NCI-H510A treated with DMSO at 0.1 percent for 48 hours (cell line): ENCODE data around the gene CRKL.

Source experiments
- DNase-seq: peaks from one replicate; lab custom pipeline; 2025; lab: John Stamatoyannopoulos, UW

CRKL gene

DNA sequence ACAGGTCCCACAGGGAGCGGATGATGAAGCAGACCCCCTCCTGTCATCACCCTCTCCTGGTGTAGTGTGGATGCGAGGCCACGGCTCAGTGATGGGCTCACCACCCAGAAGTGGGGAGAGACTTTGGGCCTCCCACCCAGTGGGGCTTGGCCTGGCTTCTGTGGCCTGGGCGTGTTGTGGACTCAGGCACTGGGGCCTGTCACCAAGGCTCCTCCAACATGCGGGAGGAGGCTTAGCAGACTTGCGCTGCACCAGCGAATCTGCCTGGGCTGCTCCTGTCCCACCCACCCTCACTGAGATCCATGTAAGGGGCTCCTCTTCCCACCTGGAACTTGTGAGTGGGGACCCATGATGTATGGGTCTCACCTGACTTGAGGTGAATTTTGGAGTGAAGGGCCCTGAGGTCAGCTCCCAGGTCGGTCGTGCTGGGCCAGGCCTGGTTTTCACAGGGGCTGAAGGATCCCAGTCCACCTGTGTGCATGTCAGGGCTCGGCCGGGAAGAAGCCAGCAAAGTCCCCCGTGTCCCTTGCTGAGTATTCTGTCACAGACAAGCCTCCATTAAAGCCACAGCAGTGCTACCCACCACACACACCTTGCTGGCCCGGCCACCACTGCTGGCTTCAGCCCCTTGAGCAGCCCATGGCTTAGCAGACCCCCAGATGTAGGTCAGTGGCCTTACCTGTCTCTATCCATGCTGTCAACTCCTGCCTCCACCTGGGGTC lies 80.5 kb downstream of the CRKL start:
- no peak for DNase-seq

DNA sequence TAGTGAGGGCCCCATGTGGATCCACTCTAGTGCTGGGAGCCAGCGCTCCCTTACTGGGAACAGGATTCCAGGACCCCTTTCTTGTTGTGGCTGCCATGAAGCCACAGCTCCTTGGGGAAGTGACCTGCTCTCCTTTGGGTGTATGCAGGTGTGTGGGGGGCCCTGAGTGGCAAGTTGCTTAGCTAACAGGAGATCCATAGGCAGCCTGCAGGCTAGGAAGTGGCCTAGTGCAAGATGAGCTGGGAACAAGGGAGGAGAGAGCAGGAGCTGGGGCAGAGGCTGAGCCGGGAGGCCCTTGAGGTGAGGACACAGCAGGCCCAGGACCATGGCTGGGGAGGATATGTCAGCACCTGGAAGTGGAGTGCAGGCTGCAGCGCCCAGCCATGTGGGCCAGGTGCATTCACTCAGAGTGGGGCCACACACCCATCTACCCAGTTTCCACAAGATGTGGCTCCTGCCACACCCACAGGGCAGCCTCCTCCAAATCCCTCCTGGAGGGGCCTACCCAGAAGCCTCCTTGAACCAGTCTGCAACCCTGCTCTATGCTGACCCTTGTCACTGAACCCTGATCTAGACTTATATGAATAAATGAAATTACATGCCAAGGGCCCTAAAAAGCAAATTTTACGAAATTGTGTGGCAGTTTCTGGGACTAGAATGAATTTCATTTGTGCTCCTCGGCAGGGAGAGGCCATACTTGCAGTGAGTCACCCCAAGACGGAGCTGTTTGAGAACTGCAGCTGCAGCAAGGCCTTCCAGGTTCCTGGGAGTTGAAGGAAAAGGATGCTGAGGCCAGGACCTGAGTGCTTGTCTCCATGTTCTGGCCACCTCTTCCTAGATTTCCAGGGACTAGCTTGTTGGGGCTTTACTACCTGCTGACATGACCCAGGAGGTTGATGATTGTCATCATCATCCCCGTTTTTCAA lies 81.5 kb downstream of the CRKL start:
- no peak for DNase-seq

DNA sequence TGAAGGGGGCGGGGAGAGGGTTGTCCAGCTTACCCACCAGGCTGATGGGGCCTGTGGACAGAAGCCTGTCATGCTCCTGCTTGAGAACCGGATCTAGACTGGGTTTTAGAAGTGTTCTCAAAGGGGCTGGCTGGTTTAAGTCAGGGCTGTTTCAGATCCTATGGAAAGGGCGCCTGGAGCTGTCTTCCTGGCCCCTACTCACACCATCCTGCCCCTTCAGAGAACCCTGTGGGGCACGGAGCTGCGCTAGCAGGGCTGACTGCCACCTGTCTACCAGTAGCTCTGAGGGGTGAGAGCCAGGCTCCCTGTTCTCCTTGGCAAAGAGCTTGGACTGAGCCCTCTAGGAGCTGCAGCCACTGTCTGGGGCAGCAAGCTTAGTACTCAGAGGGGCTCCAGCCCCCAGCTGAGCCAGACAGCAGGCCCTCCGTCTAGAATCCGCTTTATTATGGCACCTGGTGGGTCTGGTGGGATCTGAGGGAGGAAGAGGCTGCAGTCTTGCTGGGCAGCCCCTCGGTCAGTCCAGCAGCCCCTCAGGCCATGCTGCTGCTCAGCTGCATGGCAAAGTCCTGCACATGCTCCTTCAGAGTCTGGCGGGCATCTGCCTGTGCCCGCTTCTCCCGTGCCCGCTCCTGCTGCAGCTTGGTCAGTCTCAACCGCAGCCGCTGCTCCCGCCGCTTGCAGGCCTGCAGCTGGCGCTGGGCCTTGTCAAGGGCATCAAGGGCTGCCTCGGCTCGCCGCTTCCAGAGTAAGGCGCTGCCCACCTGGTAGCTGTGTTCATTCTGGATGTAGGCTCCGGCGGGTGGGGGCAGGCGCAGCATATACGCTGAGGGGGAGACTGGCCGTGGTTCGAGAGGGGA lies 82.4 kb downstream of the CRKL start:
- no peak for DNase-seq

DNA sequence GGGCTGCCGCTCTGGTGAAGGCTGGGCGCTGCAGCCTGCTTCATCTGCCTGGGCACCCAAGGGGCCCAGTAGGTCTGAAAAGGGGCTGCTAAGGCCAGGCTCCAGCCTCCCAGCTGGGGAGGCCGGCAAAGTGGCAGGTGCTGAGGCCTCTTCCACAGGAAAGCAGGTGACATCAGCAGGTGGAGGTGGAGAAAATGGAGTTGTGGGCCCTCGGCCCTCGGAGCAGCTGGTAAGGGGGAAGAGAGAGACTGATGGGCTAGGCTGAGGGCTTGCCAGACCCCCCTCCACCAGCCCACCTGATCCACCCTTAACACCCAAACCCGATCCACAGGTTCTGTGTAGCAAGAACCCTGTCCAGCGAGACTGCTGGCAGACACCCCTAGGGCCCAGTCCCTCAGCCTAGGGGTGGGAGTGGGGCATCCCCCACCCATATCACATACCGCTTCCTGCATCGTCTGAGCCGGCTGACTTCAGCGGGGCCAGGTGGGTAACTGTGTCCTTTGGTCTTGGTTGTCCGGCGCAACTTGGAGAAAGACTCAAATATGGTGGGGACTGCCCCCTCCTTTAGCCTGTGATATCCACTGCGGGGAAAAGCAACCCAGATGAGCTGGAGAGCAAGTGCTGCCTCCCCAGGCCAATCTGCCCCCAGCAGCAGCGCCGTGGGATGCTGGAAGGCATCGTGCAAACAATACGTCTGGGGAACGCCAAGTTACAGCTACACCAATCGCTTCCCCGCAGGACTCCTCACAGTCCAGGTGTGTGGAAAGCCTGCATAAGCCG lies 83.2 kb downstream of the CRKL start:
- DNase-seq = no peak

DNA sequence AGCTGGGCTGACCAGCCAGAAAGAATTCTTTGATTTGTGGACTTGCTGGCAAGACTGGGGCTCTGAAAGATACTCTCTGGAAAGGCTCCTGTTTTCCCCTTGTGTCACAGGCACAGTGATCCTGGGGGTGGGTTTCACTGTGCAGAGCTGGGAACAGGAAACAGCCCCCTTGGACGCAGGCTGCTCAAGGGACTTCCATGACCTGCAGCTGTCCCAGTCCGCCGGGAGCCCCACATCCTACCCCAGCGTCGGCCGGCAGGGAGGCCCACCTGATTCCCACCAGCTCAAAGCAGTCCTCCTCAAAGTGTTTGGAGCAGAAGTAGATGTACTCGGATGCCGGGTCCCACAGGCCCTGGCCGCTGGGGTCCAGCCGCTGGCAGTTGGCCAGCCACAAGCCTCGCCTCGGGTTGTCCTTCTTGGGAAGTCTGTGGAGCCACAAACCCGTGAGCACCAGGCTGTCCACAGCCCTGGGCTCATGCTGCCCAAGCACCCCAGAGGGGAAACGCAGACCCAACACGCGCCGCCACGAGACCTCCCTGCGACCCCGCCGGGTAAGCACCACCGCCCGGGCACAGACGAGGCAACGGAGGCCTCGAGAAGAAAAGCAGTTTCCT lies 83.9 kb downstream of the CRKL start:
- DNase-seq = no peak

DNA sequence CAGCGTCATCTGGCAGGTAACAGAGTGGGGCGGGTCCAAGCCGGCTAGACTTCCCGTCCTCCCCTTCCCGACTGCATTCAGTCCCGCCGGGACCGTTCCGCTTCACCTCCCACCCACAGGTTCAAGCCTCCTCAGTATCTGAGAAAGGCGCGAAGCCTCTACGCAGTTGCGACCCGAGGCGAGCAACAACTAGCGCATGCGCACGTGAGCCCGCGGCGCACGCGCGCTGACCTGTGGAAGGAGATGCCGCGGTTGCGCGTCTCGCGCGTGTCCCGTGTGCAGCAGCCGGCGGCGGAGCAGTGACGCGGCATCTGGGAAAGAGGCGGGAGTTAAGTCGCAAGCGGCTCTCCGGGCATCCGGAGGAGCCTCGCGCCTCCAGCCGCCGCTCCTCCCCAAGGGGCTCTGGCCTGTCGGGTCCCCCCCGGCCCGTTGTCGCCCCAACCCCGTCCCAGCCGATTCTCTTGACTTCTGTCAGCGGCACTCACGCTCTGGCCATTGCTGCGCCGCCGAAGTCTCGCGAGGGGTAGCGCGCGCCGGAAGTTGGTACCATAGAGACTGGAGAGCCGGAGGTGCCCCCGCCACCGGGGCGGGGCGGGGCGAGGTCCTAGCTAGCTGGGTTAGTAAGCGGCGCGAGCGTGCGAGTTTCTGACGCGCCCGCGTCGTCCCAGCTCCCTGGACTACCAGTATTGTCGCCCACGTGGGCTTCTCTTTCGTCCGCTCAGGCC lies 84.6 kb downstream of the CRKL start, which contains the start of gene THAP7:
THAP7 (minus strand) TSS at position 518 of the 725 bp plus-strand sequence; CDS start at position 311, 207 bp downstream.
- peak; percentile 74 for DNase-seq
